SHP77 treated with DMSO at 0.1 percent for 48 hours (cell line): Measurements from ENCODE around the gene ESRRA.
A peak's percentile ranks its signal among the peaks of the same experiment; 100 is the strongest.
"Not testable (repeated sequence)": the region's sequence is repeated elsewhere in the genome, so short reads cannot be mapped to it uniquely, and the experiment has no call there.

ENCODE experiments used
- DNase-seq: peaks from one replicate; lab custom pipeline; 2025; lab: John Stamatoyannopoulos, UW

The ESRRA gene

GRCh38 chr11:64314146-64314804 lies 9.0 kb downstream of the ESRRA start:
- DNase-seq = no peak

DNA sequence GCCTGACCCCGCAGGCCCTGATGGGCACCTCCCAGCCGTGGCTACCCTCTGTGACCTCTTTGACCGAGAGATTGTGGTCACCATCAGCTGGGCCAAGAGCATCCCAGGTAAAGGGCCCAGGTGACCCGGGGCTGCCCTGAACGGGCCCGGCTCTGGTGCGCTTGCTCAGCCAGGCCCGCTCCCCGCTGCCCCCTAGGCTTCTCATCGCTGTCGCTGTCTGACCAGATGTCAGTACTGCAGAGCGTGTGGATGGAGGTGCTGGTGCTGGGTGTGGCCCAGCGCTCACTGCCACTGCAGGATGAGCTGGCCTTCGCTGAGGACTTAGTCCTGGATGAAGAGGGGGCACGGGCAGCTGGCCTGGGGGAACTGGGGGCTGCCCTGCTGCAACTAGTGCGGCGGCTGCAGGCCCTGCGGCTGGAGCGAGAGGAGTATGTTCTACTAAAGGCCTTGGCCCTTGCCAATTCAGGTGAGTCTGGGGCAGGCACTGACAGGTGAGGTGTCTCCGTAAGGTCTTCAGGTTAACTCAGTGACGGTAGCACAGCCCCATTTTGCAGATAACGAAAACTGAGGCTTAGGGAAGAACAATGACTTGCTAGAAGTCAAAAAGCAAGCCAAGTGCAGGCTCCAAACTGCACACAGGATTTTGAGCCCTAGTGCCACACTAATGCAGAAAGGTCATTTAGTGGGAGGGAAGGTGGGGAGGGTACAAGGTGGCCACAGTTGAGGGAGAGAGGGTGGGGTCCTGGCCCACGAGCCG lies 9.7 kb downstream of the ESRRA start:
- DNase-seq = no peak

DNA sequence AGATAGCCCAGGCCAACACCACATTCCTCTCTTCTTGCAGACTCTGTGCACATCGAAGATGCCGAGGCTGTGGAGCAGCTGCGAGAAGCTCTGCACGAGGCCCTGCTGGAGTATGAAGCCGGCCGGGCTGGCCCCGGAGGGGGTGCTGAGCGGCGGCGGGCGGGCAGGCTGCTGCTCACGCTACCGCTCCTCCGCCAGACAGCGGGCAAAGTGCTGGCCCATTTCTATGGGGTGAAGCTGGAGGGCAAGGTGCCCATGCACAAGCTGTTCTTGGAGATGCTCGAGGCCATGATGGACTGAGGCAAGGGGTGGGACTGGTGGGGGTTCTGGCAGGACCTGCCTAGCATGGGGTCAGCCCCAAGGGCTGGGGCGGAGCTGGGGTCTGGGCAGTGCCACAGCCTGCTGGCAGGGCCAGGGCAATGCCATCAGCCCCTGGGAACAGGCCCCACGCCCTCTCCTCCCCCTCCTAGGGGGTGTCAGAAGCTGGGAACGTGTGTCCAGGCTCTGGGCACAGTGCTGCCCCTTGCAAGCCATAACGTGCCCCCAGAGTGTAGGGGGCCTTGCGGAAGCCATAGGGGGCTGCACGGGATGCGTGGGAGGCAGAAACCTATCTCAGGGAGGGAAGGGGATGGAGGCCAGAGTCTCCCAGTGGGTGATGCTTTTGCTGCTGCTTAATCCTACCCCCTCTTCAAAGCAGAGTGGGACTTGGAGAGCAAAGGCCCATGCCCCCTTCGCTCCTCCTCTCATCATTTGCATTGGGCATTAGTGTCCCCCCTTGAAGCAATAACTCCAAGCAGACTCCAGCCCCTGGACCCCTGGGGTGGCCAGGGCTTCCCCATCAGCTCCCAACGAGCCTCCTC lies 10.6 kb downstream of the ESRRA start:
- not testable (repeated sequence) for DNase-seq

- DNase-seq = peak; percentile 31
Observed at GRCh38 chr11:64316672-64317324, 11.5 kb downstream of the ESRRA start.

GRCh38 chr11:64317325-64317960 lies 12.1 kb downstream of the ESRRA start, which contains the start of gene TRMT112:
Gene TRMT112 (minus strand): TSS chr11:64317559. CDS start chr11:64317526, 33 bp downstream.
- peak; percentile 95 for DNase-seq

GRCh38 chr11:64317961-64318765 lies 12.8 kb downstream of the ESRRA start, which contains the start of gene PRDX5:
Gene PRDX5 (plus strand): TSS chr11:64318121. CDS start chr11:64318216, 95 bp downstream.
- DNase-seq = peak; percentile 82

- DNase-seq = no peak
Observed at GRCh38 chr11:64318766-64319761, 13.7 kb downstream of the ESRRA start.

DNA sequence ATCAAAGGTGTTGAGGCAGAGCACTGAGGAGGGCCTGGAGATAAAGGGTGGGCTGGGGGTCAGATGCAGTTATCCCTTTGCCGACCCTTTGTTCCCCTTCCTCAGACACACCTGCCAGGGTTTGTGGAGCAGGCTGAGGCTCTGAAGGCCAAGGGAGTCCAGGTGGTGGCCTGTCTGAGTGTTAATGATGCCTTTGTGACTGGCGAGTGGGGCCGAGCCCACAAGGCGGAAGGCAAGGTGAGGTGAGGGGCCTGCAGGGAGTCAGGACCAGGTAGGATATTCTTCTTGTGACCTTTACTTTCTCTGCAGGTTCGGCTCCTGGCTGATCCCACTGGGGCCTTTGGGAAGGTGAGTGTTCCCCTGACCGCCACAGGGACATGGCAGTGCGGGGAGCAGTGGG lies 15.2 kb downstream of the ESRRA start:
- DNase-seq = no peak

DNA sequence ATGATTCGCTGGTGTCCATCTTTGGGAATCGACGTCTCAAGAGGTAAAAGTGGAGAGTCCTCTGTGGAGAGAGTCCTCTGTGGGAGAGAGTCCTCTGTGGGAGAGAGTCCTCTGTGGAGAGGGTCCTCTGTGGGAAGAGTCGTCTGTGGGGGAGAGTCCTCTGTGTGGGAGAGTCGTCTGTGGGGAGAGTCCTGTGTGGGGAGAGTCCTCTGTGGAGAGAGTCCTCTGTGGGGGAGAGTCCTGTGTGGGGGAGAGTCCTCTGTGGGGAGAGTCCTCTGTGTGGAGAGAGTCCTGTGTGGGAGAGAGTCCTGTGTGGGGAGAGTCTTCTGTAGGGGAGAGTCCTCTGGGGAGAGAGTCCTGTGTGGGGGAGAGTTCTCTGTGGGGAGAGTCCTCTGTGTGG lies 15.7 kb downstream of the ESRRA start:
- no peak for DNase-seq

GRCh38 chr11:64321533-64321932 lies 16.2 kb downstream of the ESRRA start:
- no peak for DNase-seq

- DNase-seq = no peak
Observed at GRCh38 chr11:64322925-64323260, 17.6 kb downstream of the ESRRA start.

- DNase-seq = no peak
Observed at GRCh38 chr11:64323373-64323772, 18.0 kb downstream of the ESRRA start.

DNA sequence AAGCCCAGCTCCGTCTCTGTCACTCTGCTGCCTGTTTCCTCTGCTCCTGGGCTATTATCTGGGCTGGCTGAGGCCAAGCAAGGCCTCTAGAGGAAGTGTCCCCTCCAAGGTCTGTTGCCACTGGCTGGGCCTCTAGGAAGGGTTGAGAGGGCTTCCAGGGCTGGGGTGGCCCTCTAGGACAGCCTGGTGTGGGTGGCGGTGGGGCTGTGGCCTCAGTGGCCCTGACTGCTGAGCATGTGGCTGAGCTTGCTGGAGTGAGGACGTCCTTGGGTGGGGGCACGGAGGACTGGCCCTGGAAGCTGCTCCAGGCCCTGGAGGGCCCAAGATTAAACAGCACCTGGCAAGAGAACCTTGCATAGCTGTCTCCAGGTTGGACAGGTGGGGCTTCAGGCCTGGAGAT lies 18.7 kb downstream of the ESRRA start:
- DNase-seq = not testable (repeated sequence)

DNA sequence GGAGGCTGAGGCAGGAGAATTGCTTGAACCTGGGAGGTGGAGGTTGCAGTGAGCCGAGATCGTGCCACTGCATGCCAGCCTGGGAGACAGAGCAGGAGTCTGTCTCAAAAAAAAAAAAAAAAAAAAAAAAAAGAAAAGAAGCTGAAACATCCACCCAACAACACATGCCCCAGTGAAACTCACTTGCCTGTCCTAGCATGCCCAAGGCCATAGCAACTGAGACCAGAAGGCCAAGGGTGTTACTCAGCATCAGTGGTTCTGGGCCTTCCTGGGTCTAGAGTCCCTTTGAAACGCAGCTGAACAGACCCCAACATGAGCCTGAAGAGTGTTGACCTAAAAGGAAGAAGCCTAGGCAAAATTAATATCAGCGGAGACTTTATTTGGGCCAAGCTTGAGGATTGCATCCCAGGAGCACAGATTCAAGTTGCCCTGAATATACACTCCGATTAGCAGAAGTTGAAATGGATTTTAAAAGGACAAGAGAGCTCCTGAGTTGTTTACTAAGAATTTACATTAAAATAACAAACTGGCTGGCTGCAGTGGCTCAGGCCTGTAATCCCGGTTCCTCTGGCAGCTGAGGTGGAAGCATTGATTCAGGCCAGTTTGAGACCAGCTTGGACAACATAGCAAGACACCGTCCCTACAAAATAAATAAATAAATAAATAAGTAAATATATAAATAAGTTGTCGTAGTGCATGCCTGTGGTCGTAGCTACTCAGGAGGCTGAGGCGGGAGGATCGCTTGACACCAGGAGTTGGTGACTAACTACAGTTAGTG lies 19.6 kb downstream of the ESRRA start:
- no peak for DNase-seq

DNA sequence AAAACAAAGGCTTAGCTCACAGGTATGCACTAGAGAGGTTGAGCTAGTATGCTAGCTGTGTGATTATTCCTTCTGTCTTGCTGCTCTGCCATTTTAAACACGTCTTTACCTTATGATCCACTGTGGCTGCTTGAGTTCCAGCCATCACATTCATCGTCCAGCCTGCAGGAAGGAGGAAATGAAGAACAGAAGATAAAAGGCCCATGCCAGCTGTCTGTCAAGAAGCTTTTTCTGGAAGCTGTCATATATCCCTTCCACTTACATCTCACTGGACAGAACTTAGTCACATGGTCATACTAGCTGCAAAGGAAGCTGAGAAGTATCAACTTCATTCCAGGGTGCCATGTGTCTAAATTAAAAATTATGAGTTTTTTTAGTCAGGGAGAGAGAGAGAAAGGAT lies 22.1 kb downstream of the ESRRA start:
- DNase-seq = no peak

DNA sequence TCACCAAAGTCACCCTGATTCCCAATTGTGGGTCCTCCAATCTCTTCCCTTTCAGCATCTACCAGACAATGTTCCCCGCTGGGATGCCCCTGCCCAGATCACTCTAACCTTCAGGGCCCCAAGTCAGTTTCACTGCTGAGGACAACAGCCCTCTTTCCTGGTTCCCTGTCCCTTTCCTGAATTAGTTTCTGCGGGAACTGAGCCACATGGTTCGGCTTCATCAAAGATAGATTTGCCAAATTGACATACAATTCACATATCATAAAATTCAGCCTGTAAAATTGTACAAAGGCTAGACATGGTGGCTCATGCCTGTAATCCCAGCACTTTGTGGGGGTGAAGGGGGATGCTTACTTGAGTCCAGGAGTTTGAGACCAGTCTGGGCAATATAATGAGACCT lies 22.7 kb downstream of the ESRRA start:
- no peak for DNase-seq

GRCh38 chr11:64330888-64331287 lies 25.6 kb downstream of the ESRRA start:
- DNase-seq = no peak

GRCh38 chr11:64331569-64332371 lies 26.4 kb downstream of the ESRRA start:
- DNase-seq = peak; percentile 48
